ENCODE data around the gene CRYGN. TPM values are rescaled to one million over a fixed set of nuclear protein-coding genes. Genes with fewer than 3 reads are reported as not detected.

CRYGN gene
- total RNA-seq, 1 donor from 2014 or later = 0.41 TPM

DNA sequence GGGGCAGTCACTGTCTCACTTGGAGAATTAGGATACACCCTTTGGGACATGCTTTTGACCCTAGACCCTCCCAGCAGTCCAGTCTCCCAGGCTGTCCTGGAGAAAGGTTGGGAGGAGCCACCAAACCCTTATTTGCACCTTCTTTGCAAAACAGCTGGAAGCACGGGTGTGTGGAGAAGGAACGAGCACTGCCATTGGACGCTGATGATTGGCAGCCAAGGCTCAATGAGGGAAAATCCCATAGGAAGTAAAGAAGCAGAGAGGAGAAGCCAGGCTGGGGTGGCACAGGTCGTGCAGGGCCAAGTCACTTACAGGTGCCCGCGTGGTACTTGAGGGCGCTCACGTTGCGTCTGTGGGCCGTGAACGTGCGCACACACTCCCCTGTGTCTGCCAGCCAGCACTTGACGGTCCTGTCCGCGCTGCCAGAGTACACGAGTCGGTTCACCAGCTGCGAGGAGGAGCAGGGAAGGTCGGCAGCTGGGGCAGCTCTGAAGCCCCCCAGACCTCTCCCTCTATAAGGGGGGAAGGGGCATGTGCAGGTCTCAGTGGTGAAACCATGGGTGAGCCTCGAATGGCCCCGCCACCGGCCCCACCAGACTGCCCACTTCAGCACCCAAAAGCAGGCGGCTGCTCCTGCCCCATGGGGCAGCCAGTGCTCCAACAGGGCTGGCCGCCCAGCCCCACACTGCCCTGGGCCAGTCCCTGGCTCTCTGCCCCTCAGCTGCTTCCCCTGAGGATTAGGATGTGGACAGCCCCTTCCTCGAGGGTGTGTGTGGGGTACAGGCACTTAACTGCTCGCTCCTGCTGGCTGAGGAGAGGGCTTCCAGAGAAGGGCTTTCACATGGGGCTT, 54.9 kb downstream of the CRYGN start:
- Histone ChIP-seq H3K27me3 (ENCODE audit: low read depth) (peaks cover 47% of the 10 kb centered on the region), H3K9me3 (replicated peaks) (no peaks in the 10 kb centered on the region), H3K4me1 (peaks cover 17% of the 10 kb centered on the region), H3K36me3 (no peaks in the 10 kb centered on the region), H3K27ac (replicated peaks) (no peak overlapping the region), H3K4me3 (no peak overlapping the region)
- TF ChIP-seq, protein P1, sequence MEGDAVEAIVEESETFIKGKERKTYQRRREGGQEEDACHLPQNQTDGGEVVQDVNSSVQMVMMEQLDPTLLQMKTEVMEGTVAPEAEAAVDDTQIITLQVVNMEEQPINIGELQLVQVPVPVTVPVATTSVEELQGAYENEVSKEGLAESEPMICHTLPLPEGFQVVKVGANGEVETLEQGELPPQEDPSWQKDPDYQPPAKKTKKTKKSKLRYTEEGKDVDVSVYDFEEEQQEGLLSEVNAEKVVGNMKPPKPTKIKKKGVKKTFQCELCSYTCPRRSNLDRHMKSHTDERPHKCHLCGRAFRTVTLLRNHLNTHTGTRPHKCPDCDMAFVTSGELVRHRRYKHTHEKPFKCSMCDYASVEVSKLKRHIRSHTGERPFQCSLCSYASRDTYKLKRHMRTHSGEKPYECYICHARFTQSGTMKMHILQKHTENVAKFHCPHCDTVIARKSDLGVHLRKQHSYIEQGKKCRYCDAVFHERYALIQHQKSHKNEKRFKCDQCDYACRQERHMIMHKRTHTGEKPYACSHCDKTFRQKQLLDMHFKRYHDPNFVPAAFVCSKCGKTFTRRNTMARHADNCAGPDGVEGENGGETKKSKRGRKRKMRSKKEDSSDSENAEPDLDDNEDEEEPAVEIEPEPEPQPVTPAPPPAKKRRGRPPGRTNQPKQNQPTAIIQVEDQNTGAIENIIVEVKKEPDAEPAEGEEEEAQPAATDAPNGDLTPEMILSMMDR (IDR thresholded peaks at IDR 0.05; ENCODE audit: borderline replicate concordance) = no peak
- intact Hi-C loops (cut with micrococcal nuclease) = no loop called here
- DNase-seq = peak; percentile 7

DNA sequence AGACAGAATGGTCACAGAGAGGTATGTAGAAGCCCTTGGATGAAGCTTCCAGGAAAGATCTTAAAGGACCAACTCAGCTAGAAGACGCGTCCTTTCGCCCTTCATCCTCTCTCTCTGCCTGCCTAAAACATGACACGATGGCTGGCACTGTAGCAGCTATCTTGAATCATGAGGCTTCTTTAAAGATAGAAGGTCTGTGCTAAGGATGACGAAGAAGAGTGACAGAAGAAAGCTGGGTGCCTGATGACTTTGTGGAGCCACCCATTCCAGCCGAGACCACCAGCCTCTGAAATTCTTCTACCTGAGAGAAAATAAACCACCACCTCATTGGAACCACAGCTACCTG, 55.6 kb downstream of the CRYGN start:
- H3K4me3 ChIP-seq = no peak overlapping the region
- peaks cover 47% of the 10 kb centered on the region for H3K27me3 ChIP-seq (ENCODE audit: low read depth)
- DNase-seq = no peak
- H3K36me3 ChIP-seq = no peaks in the 10 kb centered on the region
- no peak overlapping the region for H3K27ac ChIP-seq (replicated peaks)
- intact Hi-C loops (cut with micrococcal nuclease) = no loop called here
- TF ChIP-seq, protein P1 (IDR thresholded peaks at IDR 0.05; ENCODE audit: borderline replicate concordance) = no peak
- H3K4me1 ChIP-seq = peaks cover 17% of the 10 kb centered on the region
- no peaks in the 10 kb centered on the region for H3K9me3 ChIP-seq (replicated peaks)

DNA sequence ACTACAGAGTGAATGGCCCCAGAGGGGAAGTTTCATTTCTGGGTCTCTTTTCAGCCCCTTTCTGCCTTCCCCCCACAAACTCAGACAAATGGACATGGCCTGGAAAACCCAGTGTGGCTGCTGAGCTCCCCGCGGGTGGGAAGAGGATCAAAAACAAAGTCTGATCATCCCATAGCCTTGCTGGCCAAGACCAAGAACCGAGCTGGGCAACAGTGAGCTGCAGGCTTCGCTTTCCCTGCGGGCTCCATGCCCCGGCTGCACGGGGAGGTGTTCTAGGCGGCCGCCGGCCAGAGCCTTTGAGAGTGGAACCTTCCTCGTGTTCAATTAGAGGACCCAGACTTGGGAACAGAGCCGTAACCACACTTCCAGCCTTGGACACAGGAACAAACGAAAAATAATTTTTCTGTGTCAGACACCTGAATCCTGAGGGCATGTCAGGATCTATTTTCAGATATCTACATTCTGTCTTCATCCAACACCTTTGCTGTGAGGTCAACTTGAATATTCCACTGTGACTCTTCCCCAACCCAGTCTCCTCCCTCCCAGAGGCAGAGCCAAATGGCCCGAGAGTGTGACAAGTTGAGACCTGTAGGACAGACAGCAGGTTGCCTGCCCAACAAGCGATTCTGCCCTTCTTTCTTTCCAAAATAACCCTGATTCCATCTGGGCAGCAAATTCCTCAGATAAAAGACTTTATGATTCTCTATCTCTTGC, 56.1 kb downstream of the CRYGN start:
- no peak overlapping the region for H3K27ac ChIP-seq (replicated peaks)
- TF ChIP-seq, protein P1 (IDR thresholded peaks at IDR 0.05; ENCODE audit: borderline replicate concordance) = no peak
- no peaks in the 10 kb centered on the region for H3K9me3 ChIP-seq (replicated peaks)
- intact Hi-C loops (cut with micrococcal nuclease) = no loop called here
- no peak overlapping the region for H3K4me3 ChIP-seq
- H3K36me3 ChIP-seq = peaks cover 1% of the 10 kb centered on the region
- DNase-seq = no peak
- H3K27me3 ChIP-seq (ENCODE audit: low read depth) = peaks cover 47% of the 10 kb centered on the region
- peaks cover 17% of the 10 kb centered on the region for H3K4me1 ChIP-seq

DNA sequence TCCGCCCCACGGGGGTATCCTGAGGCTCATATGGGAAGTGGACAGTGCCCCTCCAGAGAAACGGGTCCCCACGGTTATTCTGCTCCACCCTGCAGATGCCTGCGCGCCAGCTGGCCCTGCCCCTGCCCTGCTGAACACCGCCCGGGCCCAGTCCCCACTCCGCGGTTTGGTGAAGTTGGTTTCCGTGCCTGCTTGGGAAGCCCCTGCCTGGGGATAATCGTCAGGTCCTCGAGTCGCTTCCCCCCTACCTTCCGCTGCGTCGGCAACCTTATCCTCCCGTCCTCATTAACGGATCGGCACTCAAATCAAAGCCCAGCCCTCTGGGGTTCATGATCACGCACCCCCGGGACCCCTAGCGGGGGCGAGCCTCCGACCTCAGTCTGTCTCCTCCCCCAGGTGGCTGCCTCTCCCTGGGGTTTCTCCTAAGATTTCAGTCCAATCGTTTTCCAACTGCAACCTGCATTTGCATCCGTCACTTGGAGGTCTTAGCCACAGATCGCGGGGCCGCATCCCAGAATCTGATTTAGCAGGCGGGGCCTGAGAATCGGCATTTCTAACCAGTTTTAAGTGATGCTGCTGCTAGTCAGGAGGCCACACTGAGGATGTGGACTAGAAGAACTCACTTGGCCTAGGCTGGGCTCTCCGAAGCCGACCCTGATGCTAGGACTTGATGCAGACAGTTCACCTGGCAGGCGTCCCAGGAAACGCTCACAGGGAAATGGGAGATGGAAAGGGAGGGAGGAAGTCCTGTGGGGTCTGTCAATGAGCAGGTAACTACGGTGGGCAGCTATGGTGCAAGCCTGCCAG, 57.7 kb downstream of the CRYGN start:
- intact Hi-C loops (cut with micrococcal nuclease) = no loop called here
- Histone ChIP-seq H3K27ac (replicated peaks) (no peak overlapping the region), H3K4me1 (peaks cover 17% of the 10 kb centered on the region), H3K27me3 (ENCODE audit: low read depth) (peaks cover 47% of the 10 kb centered on the region), H3K36me3 (peaks cover 15% of the 10 kb centered on the region), H3K9me3 (replicated peaks) (no peaks in the 10 kb centered on the region), H3K4me3 (peak overlapping the region; percentile 61)
- TF ChIP-seq, protein P1 (IDR thresholded peaks at IDR 0.05; ENCODE audit: borderline replicate concordance) = no peak
- DNase-seq = peak; percentile 14

DNA sequence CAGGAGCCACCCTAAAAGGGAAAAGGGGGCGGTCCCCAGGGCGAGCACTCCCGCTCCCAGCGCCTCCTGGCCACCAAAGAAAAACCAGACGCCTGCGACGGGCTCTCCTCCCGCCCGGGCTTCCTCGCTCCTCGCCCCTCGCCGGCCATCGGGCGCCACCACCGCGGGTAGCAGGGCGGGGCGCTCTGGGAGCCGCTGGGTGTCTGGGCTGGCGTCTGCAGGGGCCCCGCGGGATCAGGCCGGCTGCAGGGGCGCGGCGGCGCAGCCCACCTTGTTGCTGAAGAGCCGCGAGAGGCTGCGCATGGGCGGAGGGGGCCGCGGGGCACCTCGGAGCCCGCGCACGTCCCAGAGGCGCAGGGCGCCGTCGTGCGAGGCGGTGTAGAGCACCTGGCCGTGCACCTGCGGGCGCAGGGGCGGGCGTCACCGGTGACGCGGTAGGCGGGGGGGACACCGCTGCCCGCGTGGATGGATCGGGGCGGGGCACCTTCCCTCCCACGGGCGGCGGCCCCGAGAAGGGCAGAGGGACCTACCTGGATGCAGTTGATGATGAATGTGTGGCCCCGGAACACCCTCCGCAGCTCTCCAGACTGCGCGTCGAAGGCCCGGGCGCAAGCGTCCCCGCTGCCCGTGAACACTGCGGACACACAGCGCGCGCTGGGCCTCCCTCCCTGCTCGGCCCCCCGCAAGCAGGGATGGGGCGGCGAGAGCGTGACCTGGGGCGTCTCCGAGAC, 58.4 kb downstream of the CRYGN start:
- Histone ChIP-seq H3K36me3 (peaks cover 23% of the 10 kb centered on the region), H3K4me3 (peak overlapping the region; percentile 61), H3K4me1 (peaks cover 17% of the 10 kb centered on the region), H3K9me3 (replicated peaks) (no peaks in the 10 kb centered on the region), H3K27me3 (ENCODE audit: low read depth) (peaks cover 47% of the 10 kb centered on the region), H3K27ac (replicated peaks) (no peak overlapping the region)
- no peak for DNase-seq
- intact Hi-C loops (cut with micrococcal nuclease) = no loop called here
- TF ChIP-seq, protein P1 (IDR thresholded peaks at IDR 0.05; ENCODE audit: borderline replicate concordance) = no peak
